OCI-LY1 (cell line): Measurements from ENCODE around the gene ABLIM2.

Experiments used
- H2AFZ ChIP-seq: fragments of 200-600 bp; sonication (generic), shearing (Covaris generic); 2 replicates; pipeline ENCODE4 v1.6.0; 2014; ENCODE audit warnings: antibody characterized with exemption, mild to moderate bottlenecking, low read length
- H3F3A ChIP-seq: fragments of 200-600 bp; sonication (generic), shearing (Covaris generic); 2 replicates; pipeline ENCODE4 v1.6.0; 2014; ENCODE audit warnings: mild to moderate bottlenecking, antibody characterized with exemption, low read length, moderate library complexity; ENCODE audit not compliant: insufficient read depth
- H3K27ac ChIP-seq: fragments of 200-600 bp; sonication (generic); 2 replicates; pipeline ENCODE4 v1.5.1; 2014; ENCODE audit warnings: low read length, mixed run types, mild to moderate bottlenecking, low read depth; ENCODE audit not compliant: poor library complexity, severe bottlenecking
- H3K27me3 ChIP-seq: fragments of 200-600 bp; sonication (generic); 2 replicates; pipeline ENCODE4 v1.6.0; 2014; ENCODE audit warnings: antibody characterized with exemption, mild to moderate bottlenecking, low read length, moderate library complexity; ENCODE audit not compliant: insufficient read depth
- H3K36me3 ChIP-seq: fragments of 200-600 bp; sonication (generic); 2 replicates; pipeline ENCODE4 v1.6.1; 2014; ENCODE audit warnings: mild to moderate bottlenecking, antibody characterized with exemption, low read length, moderate library complexity, mixed read lengths; ENCODE audit not compliant: insufficient read depth
- H3K4me1 ChIP-seq: fragments of 200-600 bp; sonication (generic); 2 replicates; pipeline ENCODE4 v1.5.1; 2014; ENCODE audit warnings: mild to moderate bottlenecking, low read length, moderate library complexity; ENCODE audit not compliant: insufficient read depth, severe bottlenecking
- H3K4me2 ChIP-seq: fragments of 200-600 bp; sonication (generic), shearing (Covaris generic); 2 replicates; pipeline ENCODE4 v1.6.1; 2014; ENCODE audit warnings: low read length
- H3K4me3 ChIP-seq: fragments of 200-600 bp; sonication (generic); 2 replicates; pipeline ENCODE4 v1.5.1; 2014; ENCODE audit warnings: low read length, low read depth, mild to moderate bottlenecking, mixed read lengths; ENCODE audit not compliant: poor library complexity, severe bottlenecking
- H3K79me2 ChIP-seq: fragments of 200-600 bp; shearing (Covaris generic); 2 replicates; pipeline ENCODE4 v1.6.1; 2016; ENCODE audit warnings: mixed run types, low read length, mixed read lengths; ENCODE audit not compliant: insufficient read depth
- H3K9ac ChIP-seq: fragments of 200-600 bp; sonication (generic), shearing (Covaris generic); 2 replicates; pipeline ENCODE4 v1.6.1; 2014; ENCODE audit warnings: mild to moderate bottlenecking, low read length, mixed read lengths
- H3K9me2 ChIP-seq: fragments of 200-600 bp; sonication (generic), shearing (Covaris generic); 2 replicates; pipeline ENCODE4 v1.6.1; 2014; ENCODE audit warnings: low read depth, mild to moderate bottlenecking, low read length, mixed read lengths
- H3K9me3 ChIP-seq: fragments of 200-600 bp; shearing (Covaris generic); 2 replicates; pipeline ENCODE4 v1.6.1; 2014; ENCODE audit warnings: low read length, mixed read lengths
- H4K20me1 ChIP-seq: fragments of 200-600 bp; sonication (generic), shearing (Covaris generic); 2 replicates; pipeline ENCODE4 v1.6.0; 2016; ENCODE audit warnings: mild to moderate bottlenecking, low read length; ENCODE audit not compliant: insufficient read depth
- EZH2 ChIP-seq: fragments of 200-600 bp; sonication (generic), shearing (Covaris generic); IDR thresholded peaks from 2 replicates; pipeline ENCODE4 v1.8.0; 2017; ENCODE audit warnings: borderline replicate concordance, mixed run types, mild to moderate bottlenecking, antibody characterized with exemption, low read length, moderate library complexity, mixed read lengths
- TF ChIP-seq, protein P1 (sequence below): fragments of 200-600 bp; sonication (generic), shearing (Covaris generic); IDR thresholded peaks from 2 replicates; pipeline ENCODE4 v1.5.1; 2017; ENCODE audit warnings: mild to moderate bottlenecking, antibody characterized with exemption, low read length, moderate library complexity, mixed read lengths

ABLIM2 gene

GRCh38 chr4:8104491-8105305 is 53.9 kb downstream of the ABLIM2 start:
- H3K27ac ChIP-seq, result no peak overlapping the region
- no peaks in the 10 kb centered on the region for H3K9me3 ChIP-seq
- no peak overlapping the region for H3K4me3 ChIP-seq
- TF ChIP-seq EZH2, result no peak
- TF ChIP-seq, protein P1, sequence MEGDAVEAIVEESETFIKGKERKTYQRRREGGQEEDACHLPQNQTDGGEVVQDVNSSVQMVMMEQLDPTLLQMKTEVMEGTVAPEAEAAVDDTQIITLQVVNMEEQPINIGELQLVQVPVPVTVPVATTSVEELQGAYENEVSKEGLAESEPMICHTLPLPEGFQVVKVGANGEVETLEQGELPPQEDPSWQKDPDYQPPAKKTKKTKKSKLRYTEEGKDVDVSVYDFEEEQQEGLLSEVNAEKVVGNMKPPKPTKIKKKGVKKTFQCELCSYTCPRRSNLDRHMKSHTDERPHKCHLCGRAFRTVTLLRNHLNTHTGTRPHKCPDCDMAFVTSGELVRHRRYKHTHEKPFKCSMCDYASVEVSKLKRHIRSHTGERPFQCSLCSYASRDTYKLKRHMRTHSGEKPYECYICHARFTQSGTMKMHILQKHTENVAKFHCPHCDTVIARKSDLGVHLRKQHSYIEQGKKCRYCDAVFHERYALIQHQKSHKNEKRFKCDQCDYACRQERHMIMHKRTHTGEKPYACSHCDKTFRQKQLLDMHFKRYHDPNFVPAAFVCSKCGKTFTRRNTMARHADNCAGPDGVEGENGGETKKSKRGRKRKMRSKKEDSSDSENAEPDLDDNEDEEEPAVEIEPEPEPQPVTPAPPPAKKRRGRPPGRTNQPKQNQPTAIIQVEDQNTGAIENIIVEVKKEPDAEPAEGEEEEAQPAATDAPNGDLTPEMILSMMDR, result no peak
- H3K27me3 ChIP-seq, result no peaks in the 10 kb centered on the region
- no peak overlapping the region for H3K4me2 ChIP-seq
- no peaks in the 10 kb centered on the region for H3K9me2 ChIP-seq
- H4K20me1 ChIP-seq, result no peaks in the 10 kb centered on the region
- no peaks in the 10 kb centered on the region for H3K79me2 ChIP-seq
- H3F3A ChIP-seq, result no peaks in the 10 kb centered on the region
- H2AFZ ChIP-seq, result no peak overlapping the region
- no peaks in the 10 kb centered on the region for H3K4me1 ChIP-seq
- H3K36me3 ChIP-seq, result no peaks in the 10 kb centered on the region
- H3K9ac ChIP-seq, result no peak overlapping the region

- Histone ChIP-seq H3K4me3 (no peak overlapping the region), H3K79me2 (no peaks in the 10 kb centered on the region), H3K4me1 (no peaks in the 10 kb centered on the region), H3K4me2 (no peak overlapping the region), H3K9ac (no peak overlapping the region), H2AFZ (no peak overlapping the region), H3F3A (no peaks in the 10 kb centered on the region), H3K36me3 (no peaks in the 10 kb centered on the region), H3K27me3 (no peaks in the 10 kb centered on the region), H3K9me3 (no peaks in the 10 kb centered on the region), H4K20me1 (no peaks in the 10 kb centered on the region), H3K9me2 (no peaks in the 10 kb centered on the region), H3K27ac (no peak overlapping the region)
- no peak for TF ChIP-seq EZH2
- TF ChIP-seq, protein P1, result no peak
Observed at GRCh38 chr4:8103421-8104390, 54.9 kb downstream of the ABLIM2 start.

DNA sequence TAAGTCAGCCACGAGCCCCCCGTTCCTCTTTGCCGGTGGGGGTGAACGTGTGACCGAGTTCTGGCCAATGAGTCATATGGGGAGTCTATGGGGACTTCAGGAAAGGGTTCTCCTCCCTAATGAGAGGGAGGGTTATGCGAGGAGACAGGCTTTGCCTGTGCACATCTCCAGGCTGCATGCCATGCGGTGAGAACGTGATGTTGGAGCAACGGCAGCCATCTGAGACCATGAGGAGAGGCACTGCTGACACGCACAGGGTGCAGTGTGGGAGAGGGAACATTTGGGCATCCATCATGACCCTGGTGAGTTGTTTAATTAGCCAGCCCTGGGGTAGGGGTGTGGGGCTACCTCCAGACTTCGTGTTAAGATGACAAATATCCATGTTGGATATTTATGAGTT is 55.8 kb downstream of the ABLIM2 start:
- Histone ChIP-seq H4K20me1 (no peaks in the 10 kb centered on the region), H3K9me2 (no peaks in the 10 kb centered on the region), H3K4me3 (no peak overlapping the region), H3K36me3 (no peaks in the 10 kb centered on the region), H2AFZ (no peak overlapping the region), H3K4me2 (no peak overlapping the region), H3K79me2 (no peaks in the 10 kb centered on the region), H3K9ac (no peak overlapping the region), H3K9me3 (no peaks in the 10 kb centered on the region), H3F3A (no peaks in the 10 kb centered on the region), H3K4me1 (no peaks in the 10 kb centered on the region), H3K27me3 (no peaks in the 10 kb centered on the region), H3K27ac (no peak overlapping the region)
- TF ChIP-seq EZH2, result no peak
- TF ChIP-seq, protein P1, result no peak
